ENCODE results near the gene SETMAR.

DNA sequence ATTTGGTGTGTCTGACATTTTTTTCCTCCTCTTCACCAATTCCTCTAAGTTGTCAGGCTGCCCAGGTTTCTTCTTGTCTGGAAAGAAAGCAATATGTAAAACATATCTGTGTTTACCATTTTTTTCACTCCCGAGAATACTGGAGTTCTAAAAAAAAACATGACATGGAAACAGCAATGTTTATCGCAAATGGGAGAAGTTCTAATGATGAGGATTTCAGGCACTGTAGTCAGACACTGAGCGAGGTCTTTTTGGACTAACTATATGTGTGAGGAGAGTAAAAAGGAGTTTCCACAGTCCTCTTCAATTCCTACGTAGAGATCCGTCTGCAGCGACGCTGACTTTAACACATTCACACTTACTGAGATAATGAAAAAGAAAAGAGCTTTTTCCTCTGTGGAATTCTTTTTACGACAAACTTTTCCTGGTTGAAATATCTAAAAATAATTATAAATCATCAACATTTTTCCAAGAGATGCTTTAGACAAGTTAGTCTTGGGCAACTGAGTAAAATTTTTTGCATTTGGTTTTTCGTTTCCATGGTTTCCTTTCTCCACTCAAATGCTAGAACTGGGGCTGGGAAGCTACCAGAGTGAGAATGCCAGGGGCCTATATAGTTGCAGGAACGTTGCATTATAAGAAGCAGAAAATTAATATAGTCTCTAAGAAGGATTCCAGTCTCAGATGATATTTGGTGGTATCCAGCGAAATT, 8.4 kb upstream of the SETMAR start:
- TF ChIP-seq POLR2AphosphoS5 (IDR thresholded peaks at IDR 0.05; ENCODE audit: borderline replicate concordance, low read depth, low read length) (no peak), EZH2 (IDR thresholded peaks at IDR 0.05) (no peak), FOXP2 (optimal IDR thresholded peaks at IDR 0.05; ENCODE audit: control extremely low read depth, extremely low read length, insufficient read depth) (no peak)

Data from SK-N-MC (cell line).